Upper lobe of left lung (tissue), 6 donors: Measurements from ENCODE around the gene MISP3. TPM values are rescaled to one million over a fixed set of nuclear protein-coding genes. Genes with fewer than 3 reads are reported as not detected.
A peak's percentile ranks its signal among the peaks of the same experiment; 100 is the strongest.

Source experiments
- ATAC-seq, 2 donors: fragments of 200-7000 bp; cut with Tn5 transposase; one replicate each; pipeline ENCODE4 v1.9.1; 2022; ENCODE audit warnings: mild to moderate bottlenecking in 2 of 2, moderate library complexity in 2 of 2; ENCODE audit not compliant: low FRiP score in 2 of 2
- DNase-seq, 2 donors: peaks; one replicate each; pipeline ENCODE4 v3.0.0-alpha.2; 2019 to 2020
- H3K27ac ChIP-seq, 4 donors: fragments of 200-600 bp; sonication (generic); one replicate each; pipeline ENCODE4 v1.5.1; 2016 to 2019
- H3K27me3 ChIP-seq, 4 donors: fragments of 200-600 bp; sonication (generic); one replicate each; pipeline ENCODE4 v1.5.1; 2017 to 2019
- H3K36me3 ChIP-seq, 4 donors: fragments of 200-600 bp; sonication (generic); one replicate each; pipeline ENCODE4 v1.5.1; 2016 to 2019
- H3K4me1 ChIP-seq, 4 donors: fragments of 200-600 bp; sonication (generic); one replicate each; pipeline ENCODE4 v1.5.1; 2018 to 2019
- H3K4me3 ChIP-seq, 4 donors: fragments of 200-600 bp; sonication (generic); one replicate each; pipeline ENCODE4 v1.5.1; 2017 to 2019; ENCODE audit warnings: mild to moderate bottlenecking in 2 of 4, moderate library complexity in 1 of 4
- H3K9me3 ChIP-seq, 4 donors: fragments of 200-600 bp; sonication (generic); one replicate each; pipeline ENCODE4 v1.5.1; 2018 to 2019
- CTCF ChIP-seq, 6 experiments: fragments of 450-650 bp in 4 of 6; fragments of 200-600 bp in 2 of 6; sonication (generic) in 2 of 6; IDR thresholded peaks; one replicate each; pipeline ENCODE4 v1.5.1; 2016 to 2019; ENCODE audit warnings: antibody characterized with exemption in 6 of 6
- EP300 ChIP-seq, 4 donors: sonication (generic); formaldehyde crosslinking; IDR thresholded peaks; one replicate each; pipeline ENCODE4 v1.5.1; 2017; ENCODE audit warnings: antibody characterized with exemption in 4 of 4, control low read depth in 2 of 4
- POLR2A ChIP-seq, 4 donors: fragments of 450-650 bp; IDR thresholded peaks; one replicate each; pipeline ENCODE4 v1.5.1; 2016 to 2017; ENCODE audit warnings: antibody characterized with exemption in 4 of 4, mild to moderate bottlenecking in 2 of 4
- POLR2AphosphoS5 ChIP-seq, 2 donors: sonication (generic); formaldehyde crosslinking; IDR thresholded peaks; one replicate each; pipeline ENCODE4 v1.5.1; 2017; ENCODE audit warnings: antibody characterized with exemption in 2 of 2
- WGBS, 2 donors: methylation state at CpG; one replicate each; pipeline ENCODE4 v1.1.5; 2017 to 2018; 5-methylcytosine and 5-hydroxymethylcytosine counted together
- total RNA-seq, 6 donors: library from RNA; depleted of rRNA in 4 of 6; stranded (reverse); fragments of >200 nt in 4 of 6; gene quantifications; one replicate each; pipeline versions ENCODE4 v1.1.0 to v1.2.1, GENCODE V29; 2016 to 2021
- donor health status: DM: no; HTN: no; CAD: no; lungs with moderate emphysema.
- donor health status: DM: no; HTN: yes; CAD: no; lungs with severe emphysema.

MISP3 gene
- total RNA-seq, 6 donors from 2014 or later = 7.9 to 31.2 (median 12.3) TPM

- H3K4me1 ChIP-seq = peaks cover 10 to 24% (median 17%) of the 10 kb centered on the region in 4 donors
- WGBS, 2 donors = 38 to 39% methylated on average over 7 to 9 of the region's 9 CpGs
- H3K27ac ChIP-seq = peak overlapping the region in 3 of 4 donors; percentile 57 to 73 (median 63)
- peak in 1 of 2 donors; percentile 38 for ATAC-seq
- H3K9me3 ChIP-seq = no peaks in the 10 kb centered on the region
- no peak for DNase-seq
- no peak for TF ChIP-seq EP300 (IDR thresholded peaks at IDR 0.05)
- no peak for TF ChIP-seq POLR2AphosphoS5 (IDR thresholded peaks at IDR 0.05)
- no peak for TF ChIP-seq CTCF (IDR thresholded peaks at IDR 0.05)
- TF ChIP-seq POLR2A (IDR thresholded peaks at IDR 0.05) = no peak
- H3K27me3 ChIP-seq = peaks cover 0 to 20% (median 2%) of the 10 kb centered on the region in 4 donors
- no peaks in the 10 kb centered on the region for H3K36me3 ChIP-seq
- H3K4me3 ChIP-seq = peak overlapping the region in 3 of 4 donors; percentile 9 to 54 (median 36)
Measured at GRCh38 chr19:14061081-14061749, 11.4 kb upstream of the MISP3 start.

GRCh38 chr19:14061751-14062557 lies 10.6 kb upstream of the MISP3 start, which contains the start of gene PALM3:
TSS of gene PALM3 (minus strand) at chr19:14062076. CDS start at chr19:14061980, 96 bp downstream.
- Histone ChIP-seq H3K4me3 (peak within 1 kb of the TSS in 3 of 4 donors; percentile 9 to 54 (median 36)), H3K9me3 (no peaks in the 10 kb centered on the region), H3K27me3 (peaks cover 0 to 20% (median 2%) of the 10 kb centered on the region in 4 donors), H3K36me3 (no peaks in the 10 kb centered on the region), H3K27ac (peak within 1 kb of the TSS in 3 of 4 donors; percentile 57 to 73 (median 63)), H3K4me1 (peaks cover 10 to 23% (median 16%) of the 10 kb centered on the region in 4 donors)
- TF ChIP-seq POLR2AphosphoS5 (IDR thresholded peaks at IDR 0.05) = no peak
- peak in 1 of 4 donors; percentile 32 for TF ChIP-seq POLR2A (IDR thresholded peaks at IDR 0.05)
- TF ChIP-seq CTCF (IDR thresholded peaks at IDR 0.05) = peak in 1 of 6 experiments; percentile 11
- no peak for TF ChIP-seq EP300 (IDR thresholded peaks at IDR 0.05)
- WGBS, 2 donors = 62 to 79% methylated on average over 9 to 17 of the region's 19 CpGs
- ATAC-seq (peak; percentile 58 to 92), DNase-seq (peak; percentile 72 to 91)

GRCh38 chr19:14062558-14062855 lies 10.1 kb upstream of the MISP3 start:
- TF ChIP-seq CTCF (IDR thresholded peaks at IDR 0.05) (no peak), POLR2AphosphoS5 (IDR thresholded peaks at IDR 0.05) (no peak), EP300 (IDR thresholded peaks at IDR 0.05) (no peak), POLR2A (IDR thresholded peaks at IDR 0.05) (no peak)
- Histone ChIP-seq H3K9me3 (no peaks in the 10 kb centered on the region), H3K4me1 (peaks cover 4 to 19% (median 10%) of the 10 kb centered on the region in 4 donors), H3K27ac (peak overlapping the region in 2 of 4 donors; percentile 63 to 73), H3K27me3 (peaks cover 0 to 14% (median 2%) of the 10 kb centered on the region in 4 donors), H3K36me3 (no peaks in the 10 kb centered on the region), H3K4me3 (peak overlapping the region in 1 of 4 donors; percentile 54)
- no peak for DNase-seq
- no peak for ATAC-seq
- WGBS, 2 donors = 57 to 87% methylated on average over 5 of the region's 5 CpGs

- WGBS, 2 donors = 58 to 61% methylated on average over 7 of the region's 7 CpGs
- Histone ChIP-seq H3K27ac (no peak overlapping the region), H3K36me3 (no peaks in the 10 kb centered on the region), H3K4me1 (peaks cover 0 to 13% (median 4%) of the 10 kb centered on the region in 4 donors), H3K9me3 (no peaks in the 10 kb centered on the region), H3K27me3 (peaks cover 0 to 9% (median 0%) of the 10 kb centered on the region in 4 donors), H3K4me3 (no peak overlapping the region)
- TF ChIP-seq POLR2A (IDR thresholded peaks at IDR 0.05) (no peak), CTCF (IDR thresholded peaks at IDR 0.05) (no peak), POLR2AphosphoS5 (IDR thresholded peaks at IDR 0.05) (no peak), EP300 (IDR thresholded peaks at IDR 0.05) (no peak)
- ATAC-seq (no peak), DNase-seq (no peak)
Measured at GRCh38 chr19:14063105-14063504, 9.5 kb upstream of the MISP3 start.
